GM04503 (cell line): ENCODE measurements around the gene DIP2C.
"Not testable (repeated sequence)": the region's sequence is repeated elsewhere in the genome, so short reads cannot be mapped to it uniquely, and the experiment has no call there.

Experiments
- DNase-seq: peaks from one replicate; pipeline ENCODE4 v3.0.0-alpha.2; 2012; ENCODE audit warnings: low read depth

DIP2C gene

GRCh38 chr10:371515-371914 is 318.0 kb downstream of the DIP2C start:
- DNase-seq: no peak

- no peak for DNase-seq
Measured at GRCh38 chr10:370449-370825, 319.0 kb downstream of the DIP2C start.

- peak; percentile 75 for DNase-seq
Measured at GRCh38 chr10:369684-370448, 319.6 kb downstream of the DIP2C start.

- no peak for DNase-seq
Measured at GRCh38 chr10:369221-369683, 320.2 kb downstream of the DIP2C start.

GRCh38 chr10:368579-369220 is 320.8 kb downstream of the DIP2C start:
- no peak for DNase-seq

GRCh38 chr10:368107-368506 is 321.4 kb downstream of the DIP2C start:
- not testable (repeated sequence) for DNase-seq

GRCh38 chr10:367636-368035 is 321.8 kb downstream of the DIP2C start:
- DNase-seq: no peak

- no peak for DNase-seq
Measured at GRCh38 chr10:366186-366585, 323.3 kb downstream of the DIP2C start.

GRCh38 chr10:364267-364775 is 325.1 kb downstream of the DIP2C start:
- DNase-seq: no peak

- no peak for DNase-seq
Measured at GRCh38 chr10:363152-363551, 326.3 kb downstream of the DIP2C start.

- no peak for DNase-seq
Measured at GRCh38 chr10:361203-362081, 328.0 kb downstream of the DIP2C start.

- no peak for DNase-seq
Measured at GRCh38 chr10:360653-361052, 328.8 kb downstream of the DIP2C start.

GRCh38 chr10:359762-360161 is 329.7 kb downstream of the DIP2C start:
- DNase-seq: no peak

GRCh38 chr10:359093-359492 is 330.4 kb downstream of the DIP2C start:
- DNase-seq: no peak

- no peak for DNase-seq
Measured at GRCh38 chr10:357201-357950, 332.1 kb downstream of the DIP2C start.

- DNase-seq: no peak
Measured at GRCh38 chr10:356452-356851, 333.0 kb downstream of the DIP2C start.

GRCh38 chr10:354901-355617 is 334.4 kb downstream of the DIP2C start:
- no peak for DNase-seq

GRCh38 chr10:352476-353235 is 336.8 kb downstream of the DIP2C start:
- no peak for DNase-seq

- DNase-seq: no peak
Measured at GRCh38 chr10:351770-352334, 337.6 kb downstream of the DIP2C start.

GRCh38 chr10:350981-351501 is 338.4 kb downstream of the DIP2C start:
- DNase-seq: no peak
